GM13976 (cell line): ENCODE results near the gene CD7.

ENCODE experiments used
- DNase-seq: peaks from one replicate; pipeline ENCODE4 v3.0.0; 2012; ENCODE audit warnings: low spot score
- in situ Hi-C: fragments of 300-500 bp; cut with MboI; formaldehyde crosslinking; loops from one replicate; pipeline ENCODE4 v1.12.0; 2022; ENCODE audit warnings: low sequenced_read_pairs, mixed read lengths, inconsistent platforms; ENCODE audit not compliant: unreplicated experiment
- TF ChIP-seq, protein P1 (sequence below): IDR thresholded peaks from 2 replicates; pipeline ENCODE4 v1.5.1; 2012; ENCODE audit warnings: borderline replicate concordance, mild to moderate bottlenecking; ENCODE audit not compliant: insufficient read depth; ENCODE audit errors: extremely low read depth, missing control alignments, control extremely low read depth

The CD7 gene

DNA sequence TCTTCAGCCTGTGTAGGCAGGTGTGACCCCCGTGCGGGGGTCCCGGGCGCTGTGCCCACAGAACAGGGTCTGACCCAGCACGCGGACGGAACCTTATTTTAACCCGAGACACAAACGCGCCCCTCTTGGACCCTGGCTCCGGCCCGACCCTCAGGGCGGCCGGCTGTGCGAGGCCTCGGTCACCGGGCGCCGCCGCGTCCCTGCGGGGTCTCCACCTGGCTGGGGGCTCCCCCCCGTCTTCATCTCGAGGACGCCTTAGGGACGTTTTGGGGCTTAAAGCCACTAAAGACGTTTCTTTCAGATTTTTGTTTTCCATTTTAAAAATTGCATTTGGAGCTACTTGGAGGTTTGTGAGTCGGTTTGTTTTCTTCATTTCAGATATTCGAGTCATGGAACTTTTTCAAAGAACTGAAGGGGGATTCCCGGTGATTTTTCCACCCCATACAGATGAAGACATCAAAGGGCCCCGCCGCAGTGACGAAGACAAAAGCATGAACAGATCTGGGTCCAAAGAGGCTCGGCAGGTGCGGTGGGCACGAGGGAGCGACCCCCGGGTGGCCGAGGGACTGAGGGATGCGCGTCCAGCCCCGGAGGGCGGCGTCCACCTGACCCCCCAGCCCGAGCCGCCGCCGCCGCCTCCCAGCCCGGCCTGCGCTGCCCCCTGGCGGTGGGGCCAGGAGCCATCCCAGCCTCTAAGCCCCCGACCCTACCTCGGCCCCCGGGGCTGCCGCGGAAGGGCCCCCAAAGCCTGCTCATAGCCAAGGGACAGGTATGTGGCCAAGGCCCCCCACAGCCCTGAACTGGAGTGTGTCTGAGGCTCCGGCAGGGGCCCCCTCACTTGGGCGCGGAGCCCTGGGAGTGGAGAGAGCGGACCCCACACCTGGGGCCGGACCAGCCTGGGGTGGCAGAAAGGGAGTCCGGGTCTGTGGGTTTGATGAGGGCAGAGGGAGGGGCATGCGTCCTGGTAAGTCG lies 3.8 kb upstream of the CD7 start:
- DNase-seq = peak; percentile 89

DNA sequence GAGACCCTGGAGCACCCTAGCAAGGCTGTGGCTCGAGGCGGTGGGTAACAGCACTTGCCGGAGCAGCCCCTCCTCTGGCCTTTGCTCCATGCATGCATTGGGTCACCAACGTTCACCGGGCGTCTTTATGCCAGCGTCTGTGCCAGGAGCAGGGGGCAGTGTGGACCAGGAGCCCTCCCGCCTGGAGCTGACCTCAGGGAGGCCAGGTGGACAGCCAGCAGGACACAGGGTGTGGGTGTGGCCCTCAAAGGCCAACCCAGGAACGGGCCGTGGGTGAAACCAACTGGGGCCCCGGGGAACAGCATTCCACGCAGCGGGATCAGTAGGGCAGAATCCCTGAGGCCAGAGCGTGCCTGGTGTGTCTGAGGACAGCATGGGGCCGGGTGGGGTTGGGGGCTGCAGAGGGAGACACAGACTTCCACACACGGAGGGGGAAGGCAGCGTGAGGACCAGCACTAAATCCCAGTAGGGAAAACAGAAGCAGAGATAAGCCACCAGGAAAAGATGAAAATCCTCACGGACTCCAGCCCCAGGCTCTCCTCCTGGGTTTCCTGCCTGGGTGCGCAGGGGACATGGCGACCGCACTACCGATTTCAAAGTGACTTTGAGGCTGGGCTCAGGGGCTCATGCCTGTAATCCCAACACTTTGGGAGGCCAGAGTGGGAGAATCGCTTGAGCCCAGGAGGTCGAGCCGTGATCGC lies 2.9 kb upstream of the CD7 start:
- DNase-seq = no peak
- TF ChIP-seq, protein P1, sequence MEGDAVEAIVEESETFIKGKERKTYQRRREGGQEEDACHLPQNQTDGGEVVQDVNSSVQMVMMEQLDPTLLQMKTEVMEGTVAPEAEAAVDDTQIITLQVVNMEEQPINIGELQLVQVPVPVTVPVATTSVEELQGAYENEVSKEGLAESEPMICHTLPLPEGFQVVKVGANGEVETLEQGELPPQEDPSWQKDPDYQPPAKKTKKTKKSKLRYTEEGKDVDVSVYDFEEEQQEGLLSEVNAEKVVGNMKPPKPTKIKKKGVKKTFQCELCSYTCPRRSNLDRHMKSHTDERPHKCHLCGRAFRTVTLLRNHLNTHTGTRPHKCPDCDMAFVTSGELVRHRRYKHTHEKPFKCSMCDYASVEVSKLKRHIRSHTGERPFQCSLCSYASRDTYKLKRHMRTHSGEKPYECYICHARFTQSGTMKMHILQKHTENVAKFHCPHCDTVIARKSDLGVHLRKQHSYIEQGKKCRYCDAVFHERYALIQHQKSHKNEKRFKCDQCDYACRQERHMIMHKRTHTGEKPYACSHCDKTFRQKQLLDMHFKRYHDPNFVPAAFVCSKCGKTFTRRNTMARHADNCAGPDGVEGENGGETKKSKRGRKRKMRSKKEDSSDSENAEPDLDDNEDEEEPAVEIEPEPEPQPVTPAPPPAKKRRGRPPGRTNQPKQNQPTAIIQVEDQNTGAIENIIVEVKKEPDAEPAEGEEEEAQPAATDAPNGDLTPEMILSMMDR = no peak
- in situ Hi-C loops = no loop called here

More for the DNA sequence above, 3.8 kb upstream of the CD7 start:
- in situ Hi-C loops = no loop called here
- TF ChIP-seq, protein P1 = peak; percentile 85

DNA sequence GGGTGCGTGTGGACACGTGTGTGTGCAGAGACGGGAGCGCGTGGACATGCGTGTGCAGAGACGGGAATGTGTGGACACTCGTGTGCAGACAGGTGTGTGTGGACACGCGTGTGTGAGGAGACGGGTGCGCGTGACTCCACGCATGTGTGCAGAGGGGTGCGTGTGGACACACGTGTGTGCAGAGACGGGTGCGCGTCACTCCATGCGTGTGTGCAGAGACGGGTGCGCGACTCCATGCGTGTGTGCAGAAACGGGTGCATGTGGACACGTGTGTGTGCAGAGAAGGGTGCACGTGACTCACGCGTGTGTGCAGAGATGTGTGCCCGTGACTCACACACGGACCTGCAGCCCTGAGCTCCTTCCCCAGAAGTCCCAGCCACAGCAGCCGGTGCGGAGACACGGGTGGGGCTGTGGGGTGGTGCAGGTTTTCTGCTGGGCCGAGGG lies 2.2 kb upstream of the CD7 start:
- no peak for DNase-seq
- in situ Hi-C loops = no loop called here
- TF ChIP-seq, protein P1 = no peak

DNA sequence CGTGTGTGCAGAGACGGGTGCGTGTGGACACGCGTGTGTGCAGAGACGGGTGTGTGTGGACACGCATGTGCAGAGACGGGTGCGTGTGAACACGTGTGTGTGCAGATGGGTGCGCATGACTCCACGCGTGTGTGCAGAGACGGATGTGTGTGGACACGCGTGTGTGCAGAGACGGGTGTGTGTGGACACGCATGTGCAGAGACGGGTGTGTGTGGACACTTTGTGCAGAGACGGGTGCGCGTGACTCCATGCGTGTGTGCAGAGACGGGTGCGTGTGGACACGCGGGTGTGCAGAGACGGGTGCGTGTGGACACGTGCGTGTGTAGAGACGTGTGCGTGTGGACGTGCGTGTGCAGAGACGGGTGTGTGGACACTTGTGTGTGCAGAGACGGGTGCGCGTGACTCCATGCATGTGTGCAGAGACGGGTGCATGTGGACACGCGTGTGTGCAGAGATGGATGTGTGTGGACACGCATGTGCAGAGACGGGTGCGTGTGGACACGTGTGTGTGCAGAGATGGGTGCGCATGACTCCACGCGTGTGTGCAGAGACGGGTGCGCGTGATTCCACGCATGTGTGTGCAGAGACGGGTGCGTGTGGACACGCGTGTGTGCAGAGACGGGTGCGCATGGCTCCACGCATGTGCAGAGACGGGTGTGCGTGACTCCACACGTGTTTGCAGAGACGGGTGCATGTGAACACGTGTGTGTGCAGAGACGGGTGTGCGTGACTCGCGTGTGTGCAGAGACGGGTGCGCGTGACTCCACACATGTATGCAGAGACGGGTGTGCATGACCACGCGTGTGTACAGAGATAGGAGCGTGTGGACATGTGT lies 1.6 kb upstream of the CD7 start:
- DNase-seq = no peak
- TF ChIP-seq, protein P1 = no peak
- in situ Hi-C loops = no loop called here

DNA sequence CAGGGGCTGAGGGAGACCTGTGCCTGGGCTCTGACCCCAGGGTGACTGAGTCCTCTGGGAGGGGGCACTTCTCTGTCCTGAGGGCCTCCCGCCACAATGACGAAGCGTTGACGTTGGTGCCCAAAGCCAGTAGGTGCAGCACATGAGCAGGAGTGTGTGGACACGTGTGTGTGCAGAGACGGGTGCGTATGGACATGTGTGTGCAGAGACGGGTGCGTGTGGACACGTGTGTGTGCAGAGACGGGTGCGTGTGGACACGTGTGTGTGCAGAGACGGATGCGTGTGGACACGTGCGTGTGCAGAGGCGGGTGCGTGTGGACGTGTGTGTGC lies 726 bp upstream of the CD7 start:
- DNase-seq = no peak
- in situ Hi-C loops = no loop called here
- TF ChIP-seq, protein P1 = no peak
